Osteoblast (primary cell): Measurements from ENCODE around the gene VGLL3. TPM values are rescaled to one million over a fixed set of nuclear protein-coding genes. Genes with fewer than 3 reads are reported as not detected.

ENCODE experiments used
- DNase-seq: peaks from one replicate; pipeline ENCODE4 v3.0.0; 2011; ENCODE audit warnings: low spot score, mixed read lengths; ENCODE audit not compliant: insufficient read length; ENCODE audit errors: missing footprints
- H2AFZ ChIP-seq: 2 replicates; pipeline ENCODE4 v1.6.0; 2011; ENCODE audit warnings: mild to moderate bottlenecking, low read length
- H3K27ac ChIP-seq: 2 replicates; pipeline ENCODE4 v1.5.1; 2011; ENCODE audit warnings: mild to moderate bottlenecking, low read depth, low read length, moderate library complexity
- H3K27me3 ChIP-seq: 2 replicates; pipeline ENCODE4 v1.6.0; 2012; ENCODE audit warnings: mild to moderate bottlenecking, control low read depth, inconsistent platforms, low read length, moderate library complexity; ENCODE audit not compliant: insufficient read depth
- H3K36me3 ChIP-seq: 2 replicates; pipeline ENCODE4 v1.5.1; 2011; ENCODE audit warnings: mild to moderate bottlenecking, low read length, control low read depth, moderate library complexity; ENCODE audit not compliant: insufficient read depth
- H3K4me1 ChIP-seq: 2 replicates; pipeline ENCODE4 v1.5.1; 2011; ENCODE audit warnings: mild to moderate bottlenecking, low read length, control low read depth, moderate library complexity; ENCODE audit not compliant: insufficient read depth
- H3K4me2 ChIP-seq: 2 replicates; pipeline ENCODE4 v1.6.0; 2011; ENCODE audit warnings: mild to moderate bottlenecking, low read length; ENCODE audit not compliant: insufficient read depth
- H3K4me3 ChIP-seq: fragments of 200-600 bp; sonication (generic); 3 replicates; pipeline ENCODE4 v1.5.1; 2012; ENCODE audit warnings: mild to moderate bottlenecking, low read length, inconsistent platforms; ENCODE audit not compliant: insufficient read depth
- H3K79me2 ChIP-seq: 2 replicates; pipeline ENCODE4 v1.6.0; 2012; ENCODE audit warnings: mild to moderate bottlenecking, low read length, control low read depth, inconsistent platforms; ENCODE audit not compliant: insufficient read depth
- H3K9me3 ChIP-seq: 2 replicates; pipeline ENCODE4 v1.5.1; 2011; ENCODE audit warnings: low read depth, low read length, control low read depth
- H4K20me1 ChIP-seq: 2 replicates; pipeline ENCODE4 v1.6.0; 2012; ENCODE audit warnings: mild to moderate bottlenecking, low read length, control low read depth; ENCODE audit not compliant: insufficient read depth
- CTCF ChIP-seq: IDR thresholded peaks from 2 replicates; pipeline ENCODE4 v1.5.1; 2011; ENCODE audit warnings: mild to moderate bottlenecking, low read depth, low read length, moderate library complexity; ENCODE audit errors: extremely low read depth
- total RNA-seq: library from RNA; depleted of rRNA; stranded (reverse); fragments of >200 nt; gene quantifications from 2 replicates; pipeline ENCODE4 v1.2.3, GENCODE V29; 2012

The VGLL3 gene
- total RNA-seq, 1 donor = 242 TPM

GRCh38 chr3:86949850-86950249 lies 41.1 kb downstream of the VGLL3 start:
- H3K79me2 ChIP-seq = peaks cover 79% of the 10 kb centered on the region
- no peaks in the 10 kb centered on the region for H3K9me3 ChIP-seq
- H3K27ac ChIP-seq = peak overlapping the region; percentile 77
- H4K20me1 ChIP-seq = peaks cover 7% of the 10 kb centered on the region
- peaks cover 77% of the 10 kb centered on the region for H3K4me1 ChIP-seq
- H3K27me3 ChIP-seq = no peaks in the 10 kb centered on the region
- no peak for DNase-seq
- H3K4me2 ChIP-seq = peak overlapping the region; percentile 12
- peaks cover 62% of the 10 kb centered on the region for H3K36me3 ChIP-seq
- no peak for TF ChIP-seq CTCF
- H2AFZ ChIP-seq = no peak overlapping the region
- no peak overlapping the region for H3K4me3 ChIP-seq

- Histone ChIP-seq H3K36me3 (peaks cover 64% of the 10 kb centered on the region), H3K4me2 (peak overlapping the region; percentile 4), H3K27ac (peak overlapping the region; percentile 65), H3K4me1 (peaks cover 67% of the 10 kb centered on the region), H3K9me3 (no peaks in the 10 kb centered on the region), H2AFZ (no peak overlapping the region), H4K20me1 (no peaks in the 10 kb centered on the region), H3K27me3 (no peaks in the 10 kb centered on the region), H3K4me3 (no peak overlapping the region), H3K79me2 (peaks cover 72% of the 10 kb centered on the region)
- TF ChIP-seq CTCF = no peak
- DNase-seq = peak; percentile 32
Measured at GRCh38 chr3:86948822-86949221, 42.1 kb downstream of the VGLL3 start.

- H3K79me2 ChIP-seq = peaks cover 20% of the 10 kb centered on the region
Measured at GRCh38 chr3:86942206-86942605, 48.7 kb downstream of the VGLL3 start.

More at GRCh38 chr3:86942206-86942605, 48.7 kb downstream of the VGLL3 start:
- H3K4me3 ChIP-seq = no peak overlapping the region
- no peak for DNase-seq
- H3K27ac ChIP-seq = no peak overlapping the region
- peaks cover 36% of the 10 kb centered on the region for H3K4me1 ChIP-seq
- TF ChIP-seq CTCF = no peak
- no peaks in the 10 kb centered on the region for H3K9me3 ChIP-seq
- H3K4me2 ChIP-seq = no peak overlapping the region
- no peaks in the 10 kb centered on the region for H3K27me3 ChIP-seq
- no peak overlapping the region for H2AFZ ChIP-seq
- no peaks in the 10 kb centered on the region for H4K20me1 ChIP-seq
- H3K36me3 ChIP-seq = peaks cover 69% of the 10 kb centered on the region
